GM19463 (cell line): Measurements from ENCODE around the gene YY1.

Experiments
- ATAC-seq: cut with Tn5 transposase; IDR thresholded peaks from one replicate; pipeline ENCODE4 v1.9.1; 2021; ENCODE audit warnings: mild to moderate bottlenecking, moderate library complexity; ENCODE audit not compliant: unreplicated experiment

YY1 gene

DNA sequence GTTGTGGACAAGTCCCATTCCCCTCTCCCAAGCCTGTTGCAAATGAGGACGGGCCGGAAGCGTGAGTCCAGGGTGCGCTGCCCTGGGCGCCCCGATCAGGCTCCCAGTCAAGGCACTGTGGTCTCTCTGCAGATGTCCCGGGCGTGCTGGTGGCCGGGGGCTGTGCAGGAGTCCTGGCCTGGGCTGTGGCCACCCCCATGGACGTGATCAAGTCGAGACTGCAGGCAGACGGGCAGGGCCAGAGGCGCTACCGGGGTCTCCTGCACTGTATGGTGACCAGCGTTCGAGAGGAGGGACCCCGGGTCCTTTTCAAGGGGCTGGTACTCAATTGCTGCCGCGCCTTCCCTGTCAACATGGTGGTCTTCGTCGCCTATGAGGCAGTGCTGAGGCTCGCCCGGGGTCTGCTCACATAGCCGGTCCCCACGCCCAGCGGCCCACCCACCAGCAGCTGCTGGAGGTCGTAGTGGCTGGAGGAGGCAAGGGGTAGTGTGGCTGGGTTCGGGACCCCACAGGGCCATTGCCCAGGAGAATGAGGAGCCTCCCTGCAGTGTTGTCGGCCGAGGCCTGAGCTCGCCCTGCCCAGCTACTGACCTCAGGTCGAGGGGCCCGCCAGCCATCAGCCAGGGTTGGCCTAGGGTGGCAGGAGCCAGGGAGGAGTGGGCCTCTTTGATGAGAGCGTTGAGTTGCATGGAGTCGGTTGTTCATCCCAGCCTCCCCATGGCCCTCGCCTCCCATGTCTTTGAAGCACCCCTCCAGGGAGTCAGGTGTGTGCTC, 90.5 kb downstream of the YY1 start:
- ATAC-seq, result no peak

DNA sequence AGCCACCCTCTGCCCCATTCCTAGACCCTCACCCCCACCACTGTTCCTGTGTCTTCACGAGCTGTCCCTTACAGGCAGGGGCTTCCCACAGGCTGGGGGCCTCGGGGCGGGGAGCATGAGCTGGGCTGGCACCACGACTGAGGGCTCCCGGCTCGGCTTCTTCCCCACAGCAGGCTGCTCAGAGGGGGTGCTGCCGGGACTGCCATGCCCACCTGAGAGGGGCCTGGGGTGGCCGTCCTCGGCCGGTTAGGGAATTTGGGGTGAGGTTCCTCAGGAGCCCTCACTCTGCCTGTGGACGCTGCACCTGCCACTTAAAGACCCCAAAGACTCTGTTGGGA, 91.0 kb downstream of the YY1 start:
- no peak for ATAC-seq

DNA sequence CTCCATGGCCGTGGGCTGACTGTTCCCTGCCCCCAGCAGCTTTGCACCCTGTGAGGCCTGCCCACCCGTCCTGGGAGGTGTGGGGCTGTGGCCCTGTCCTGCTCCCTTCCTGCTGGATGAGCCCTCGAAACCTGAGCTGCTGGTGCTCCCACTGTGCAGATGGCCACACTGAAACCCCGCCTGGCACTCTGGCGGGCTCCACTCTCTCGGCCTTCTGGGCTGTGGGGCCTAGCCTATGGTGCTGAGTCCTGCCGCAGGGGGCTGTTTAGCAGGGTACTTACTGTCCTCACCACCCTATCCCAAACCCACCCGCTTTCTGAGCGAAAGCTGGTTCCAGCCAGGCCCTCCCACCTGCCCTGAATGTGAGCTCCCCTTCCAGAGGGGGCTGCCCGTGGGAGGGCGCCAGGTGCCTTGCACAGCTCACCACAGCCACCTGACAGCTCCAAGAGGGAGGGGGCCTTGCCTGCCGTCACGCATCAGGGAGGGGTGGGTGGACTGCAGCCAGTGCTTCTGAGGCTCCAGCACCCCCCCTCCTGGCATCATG, 91.5 kb downstream of the YY1 start:
- ATAC-seq, result no peak

DNA sequence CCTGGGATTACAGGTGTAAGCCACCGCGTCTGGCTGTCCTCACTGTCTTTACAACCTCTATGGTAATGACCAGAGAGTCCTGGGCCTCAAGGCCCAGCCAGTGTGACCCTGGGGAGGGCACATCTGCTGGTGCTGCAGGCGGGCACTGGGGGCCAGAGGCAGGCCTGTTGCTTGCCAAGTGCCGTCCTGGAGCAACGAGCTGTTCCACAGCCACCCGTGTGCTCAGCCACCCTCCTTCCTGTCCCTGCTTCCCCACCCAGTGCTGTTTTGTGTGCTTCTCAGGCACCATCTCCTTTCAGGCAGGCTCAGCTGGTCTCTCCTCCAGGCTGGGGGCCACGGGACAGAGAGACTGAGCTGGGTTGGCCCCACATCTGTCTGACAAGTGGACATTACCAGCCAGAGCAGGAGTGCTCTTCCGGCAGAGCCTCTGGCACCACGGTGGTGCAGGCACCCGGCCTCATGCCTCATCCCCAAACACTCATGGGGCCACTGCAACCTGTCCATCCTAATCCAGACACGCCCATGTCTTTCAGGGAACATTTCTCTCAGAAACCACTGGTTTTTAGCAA, 93.2 kb downstream of the YY1 start:
- ATAC-seq, result no peak
